ENCODE measurements around the gene TBXAS1.

TBXAS1 gene

DNA sequence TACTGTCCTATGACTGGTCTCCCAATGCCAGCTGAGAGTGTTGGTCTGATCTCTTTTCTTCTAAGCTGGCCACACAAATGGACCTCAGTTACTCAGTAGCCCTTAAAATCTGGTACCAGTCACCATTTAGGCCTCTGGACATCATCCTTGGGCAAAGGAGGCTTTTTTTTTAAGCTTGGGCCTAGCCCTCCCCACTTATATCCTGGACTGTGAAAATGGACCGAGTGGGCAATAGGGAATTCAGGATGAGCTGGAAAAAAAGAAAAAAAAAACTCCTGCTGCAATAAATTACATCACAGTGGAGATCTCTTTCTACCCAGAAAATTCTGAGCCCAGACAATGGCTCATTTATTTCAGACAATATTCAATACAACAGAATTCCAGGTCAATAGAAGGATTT is 165.3 kb downstream of the TBXAS1 start:
- no peak overlapping the region for H3K27ac ChIP-seq
- no peak for TF ChIP-seq ZFX (IDR thresholded peaks at IDR 0.05; ENCODE audit: borderline replicate concordance)
- TF ChIP-seq, protein P1, sequence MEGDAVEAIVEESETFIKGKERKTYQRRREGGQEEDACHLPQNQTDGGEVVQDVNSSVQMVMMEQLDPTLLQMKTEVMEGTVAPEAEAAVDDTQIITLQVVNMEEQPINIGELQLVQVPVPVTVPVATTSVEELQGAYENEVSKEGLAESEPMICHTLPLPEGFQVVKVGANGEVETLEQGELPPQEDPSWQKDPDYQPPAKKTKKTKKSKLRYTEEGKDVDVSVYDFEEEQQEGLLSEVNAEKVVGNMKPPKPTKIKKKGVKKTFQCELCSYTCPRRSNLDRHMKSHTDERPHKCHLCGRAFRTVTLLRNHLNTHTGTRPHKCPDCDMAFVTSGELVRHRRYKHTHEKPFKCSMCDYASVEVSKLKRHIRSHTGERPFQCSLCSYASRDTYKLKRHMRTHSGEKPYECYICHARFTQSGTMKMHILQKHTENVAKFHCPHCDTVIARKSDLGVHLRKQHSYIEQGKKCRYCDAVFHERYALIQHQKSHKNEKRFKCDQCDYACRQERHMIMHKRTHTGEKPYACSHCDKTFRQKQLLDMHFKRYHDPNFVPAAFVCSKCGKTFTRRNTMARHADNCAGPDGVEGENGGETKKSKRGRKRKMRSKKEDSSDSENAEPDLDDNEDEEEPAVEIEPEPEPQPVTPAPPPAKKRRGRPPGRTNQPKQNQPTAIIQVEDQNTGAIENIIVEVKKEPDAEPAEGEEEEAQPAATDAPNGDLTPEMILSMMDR (IDR thresholded peaks at IDR 0.05) = no peak

DNA sequence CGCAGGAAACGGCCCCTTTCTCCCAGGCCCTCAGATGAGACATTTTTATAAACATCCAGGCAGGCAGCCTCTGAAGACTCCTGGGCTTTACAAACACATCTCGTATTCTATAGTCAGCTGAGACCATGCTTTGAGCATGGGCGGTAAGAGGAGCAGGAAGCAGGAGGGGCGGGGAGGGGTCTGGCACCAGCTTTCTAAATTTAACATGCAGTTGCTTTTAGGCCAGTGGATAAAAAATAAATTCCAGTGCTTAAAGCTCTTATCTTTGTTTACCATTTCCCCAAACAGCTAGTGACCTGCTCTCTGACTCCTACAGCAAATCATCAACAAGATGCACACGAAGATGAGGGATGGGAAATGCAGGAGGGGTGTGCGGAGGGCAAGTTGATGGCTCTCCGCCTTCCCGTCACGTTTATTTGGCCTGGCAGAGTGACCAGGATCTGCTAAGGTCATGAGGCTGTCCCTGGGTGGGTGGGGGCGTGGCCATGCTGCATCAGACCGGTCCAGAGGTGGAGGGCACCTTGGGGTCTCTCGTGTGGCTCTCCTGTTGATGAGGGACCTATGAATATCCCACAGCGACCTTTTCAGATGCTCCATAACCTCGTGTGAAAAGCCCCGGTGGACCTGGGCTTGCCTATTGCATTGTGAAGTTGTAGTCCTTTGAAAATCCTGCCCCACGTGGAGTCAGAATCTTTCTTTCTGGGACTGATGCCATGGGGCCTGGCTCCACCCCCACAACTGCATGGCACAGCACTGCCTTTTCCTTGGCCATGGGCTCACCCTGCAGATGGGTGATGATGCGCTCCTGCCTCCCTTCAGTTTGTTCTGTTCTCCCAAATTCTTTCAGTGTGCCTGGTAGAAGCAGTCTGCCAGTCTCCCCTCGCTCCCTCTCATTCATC is 166.2 kb downstream of the TBXAS1 start:
- H3K27ac ChIP-seq = no peak overlapping the region
- TF ChIP-seq ZFX (IDR thresholded peaks at IDR 0.05; ENCODE audit: borderline replicate concordance) = no peak
- TF ChIP-seq, protein P1 (IDR thresholded peaks at IDR 0.05) = no peak

DNA sequence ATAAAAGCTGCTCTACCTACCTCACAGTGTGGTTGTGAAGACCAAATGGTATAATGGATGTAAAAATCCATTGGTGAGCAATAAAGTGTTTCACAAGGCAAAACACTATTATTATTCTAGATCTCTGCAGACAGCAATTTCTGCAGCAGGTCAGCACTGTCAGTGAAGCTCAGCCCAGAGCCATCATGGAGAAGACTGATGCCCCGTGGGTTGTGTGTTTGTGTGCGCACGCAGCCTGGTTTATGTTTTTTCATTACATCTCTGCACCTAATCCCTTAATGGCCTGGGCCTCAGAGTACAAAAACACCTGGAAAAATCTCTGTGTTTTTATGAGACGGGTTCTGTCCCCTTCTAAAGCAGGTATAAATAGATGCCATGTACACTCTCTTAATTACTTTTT is 169.5 kb downstream of the TBXAS1 start:
- H3K27ac ChIP-seq = no peak overlapping the region
- TF ChIP-seq ZFX (IDR thresholded peaks at IDR 0.05; ENCODE audit: borderline replicate concordance) = no peak
- TF ChIP-seq, protein P1 (IDR thresholded peaks at IDR 0.05) = no peak

DNA sequence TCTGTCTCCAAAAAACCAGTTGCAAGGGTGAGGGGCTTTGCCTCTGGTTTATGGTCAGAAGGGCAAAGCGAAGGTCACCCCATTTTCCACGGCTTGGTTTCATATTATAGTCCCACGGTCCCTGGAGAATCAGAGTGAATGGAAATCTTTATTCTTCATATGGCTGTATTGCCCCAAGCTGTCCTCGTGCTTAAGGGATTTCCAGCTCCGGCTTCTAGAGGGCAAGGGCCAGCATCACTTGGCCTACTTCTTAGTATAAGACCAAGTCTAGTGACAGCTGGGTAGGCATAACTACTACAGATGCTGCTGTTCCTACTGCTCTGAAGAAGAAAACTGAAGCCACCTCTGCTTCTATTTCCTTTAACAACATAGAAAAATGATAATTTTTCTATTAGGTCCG is 170.5 kb downstream of the TBXAS1 start:
- H3K27ac ChIP-seq = no peak overlapping the region
- TF ChIP-seq ZFX (IDR thresholded peaks at IDR 0.05; ENCODE audit: borderline replicate concordance) = no peak

DNA sequence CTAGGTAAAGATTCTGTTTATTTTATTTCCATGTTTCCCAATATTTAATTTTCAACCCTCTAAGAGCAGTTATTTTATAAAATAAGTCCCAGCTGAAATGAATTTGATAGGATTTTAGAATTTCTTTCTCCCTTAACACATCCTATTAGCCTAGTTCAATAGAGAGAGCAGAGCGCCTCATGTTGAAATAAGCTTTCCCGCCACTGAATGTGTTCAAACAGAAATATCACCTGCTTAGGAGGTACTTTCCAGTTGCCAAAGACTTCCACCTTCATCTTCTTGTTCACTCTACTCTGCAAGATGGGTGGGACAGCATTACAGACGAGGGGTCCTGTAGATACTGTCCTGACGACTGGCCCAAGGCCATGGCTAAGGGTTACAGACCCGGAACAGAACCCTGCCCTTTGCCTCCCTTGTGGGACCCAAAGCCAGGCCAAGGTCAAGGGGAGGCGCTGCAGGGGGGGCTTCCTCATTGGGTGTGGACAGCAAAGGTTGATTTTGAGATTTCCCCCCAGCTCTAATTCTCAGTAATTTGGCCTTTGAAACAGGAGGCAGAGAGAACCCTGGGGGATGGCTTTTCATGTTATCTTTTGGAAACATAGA is 171.7 kb downstream of the TBXAS1 start:
- no peak for TF ChIP-seq ZFX (IDR thresholded peaks at IDR 0.05; ENCODE audit: borderline replicate concordance)
- TF ChIP-seq, protein P1 (IDR thresholded peaks at IDR 0.05) = no peak

DNA sequence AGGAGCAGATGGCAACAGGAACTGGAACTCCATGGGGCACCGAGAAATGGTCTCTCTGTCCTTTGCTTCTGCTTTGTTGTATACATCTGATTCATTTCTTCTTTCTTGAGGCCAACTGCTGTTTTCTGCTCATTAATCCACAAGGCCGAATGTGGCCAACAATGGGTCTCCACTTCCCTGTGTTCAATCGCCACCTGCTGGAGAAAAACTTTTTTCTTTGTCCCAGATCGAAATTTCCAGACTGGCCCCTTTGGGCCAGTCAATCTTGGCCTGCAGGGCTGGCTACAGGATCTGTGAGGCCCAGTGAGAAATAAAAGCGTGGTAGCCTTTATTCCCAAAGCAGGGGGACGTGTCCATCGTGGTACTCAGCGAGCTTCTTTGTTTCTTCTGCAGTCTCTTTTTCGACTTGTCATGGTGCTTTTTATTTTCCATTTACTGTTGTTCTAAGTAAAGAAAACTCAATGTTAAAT is 174.9 kb downstream of the TBXAS1 start:
- no peak for TF ChIP-seq ZFX (IDR thresholded peaks at IDR 0.05; ENCODE audit: borderline replicate concordance)
- TF ChIP-seq, protein P1 (IDR thresholded peaks at IDR 0.05) = peak; percentile 83
- no peak overlapping the region for H3K27ac ChIP-seq

More for the DNA sequence above, 171.7 kb downstream of the TBXAS1 start:
- no peak overlapping the region for H3K27ac ChIP-seq

DNA sequence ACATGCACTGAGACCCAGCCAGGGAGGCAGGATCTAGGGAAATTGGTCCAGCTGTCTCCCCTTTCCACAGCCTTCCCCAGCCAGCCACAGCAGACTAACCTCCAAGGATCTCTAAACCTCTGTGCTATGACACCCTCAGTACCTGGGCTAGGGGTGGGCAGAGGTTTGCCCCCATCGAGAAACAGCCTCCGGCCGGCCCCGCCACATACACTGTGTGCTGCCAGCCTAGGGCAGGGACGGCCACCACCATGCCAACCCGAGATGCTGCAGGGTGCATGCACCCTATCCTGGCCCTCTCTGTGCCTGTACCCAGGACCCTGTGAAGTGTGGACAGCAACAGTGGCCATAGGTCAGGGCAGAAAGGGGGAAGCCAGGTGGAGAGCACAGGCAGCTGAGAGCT is 175.6 kb downstream of the TBXAS1 start:
- no peak overlapping the region for H3K27ac ChIP-seq
- no peak for TF ChIP-seq ZFX (IDR thresholded peaks at IDR 0.05; ENCODE audit: borderline replicate concordance)
- TF ChIP-seq, protein P1 (IDR thresholded peaks at IDR 0.05) = no peak

All from 22Rv1 (cell line).